ENCODE results near the gene OGDH. TPM values are rescaled to one million over a fixed set of nuclear protein-coding genes. Genes with fewer than 3 reads are reported as not detected.

The OGDH gene
- total RNA-seq, 2 experiments from 2014 or later = 103 to 105 TPM

DNA sequence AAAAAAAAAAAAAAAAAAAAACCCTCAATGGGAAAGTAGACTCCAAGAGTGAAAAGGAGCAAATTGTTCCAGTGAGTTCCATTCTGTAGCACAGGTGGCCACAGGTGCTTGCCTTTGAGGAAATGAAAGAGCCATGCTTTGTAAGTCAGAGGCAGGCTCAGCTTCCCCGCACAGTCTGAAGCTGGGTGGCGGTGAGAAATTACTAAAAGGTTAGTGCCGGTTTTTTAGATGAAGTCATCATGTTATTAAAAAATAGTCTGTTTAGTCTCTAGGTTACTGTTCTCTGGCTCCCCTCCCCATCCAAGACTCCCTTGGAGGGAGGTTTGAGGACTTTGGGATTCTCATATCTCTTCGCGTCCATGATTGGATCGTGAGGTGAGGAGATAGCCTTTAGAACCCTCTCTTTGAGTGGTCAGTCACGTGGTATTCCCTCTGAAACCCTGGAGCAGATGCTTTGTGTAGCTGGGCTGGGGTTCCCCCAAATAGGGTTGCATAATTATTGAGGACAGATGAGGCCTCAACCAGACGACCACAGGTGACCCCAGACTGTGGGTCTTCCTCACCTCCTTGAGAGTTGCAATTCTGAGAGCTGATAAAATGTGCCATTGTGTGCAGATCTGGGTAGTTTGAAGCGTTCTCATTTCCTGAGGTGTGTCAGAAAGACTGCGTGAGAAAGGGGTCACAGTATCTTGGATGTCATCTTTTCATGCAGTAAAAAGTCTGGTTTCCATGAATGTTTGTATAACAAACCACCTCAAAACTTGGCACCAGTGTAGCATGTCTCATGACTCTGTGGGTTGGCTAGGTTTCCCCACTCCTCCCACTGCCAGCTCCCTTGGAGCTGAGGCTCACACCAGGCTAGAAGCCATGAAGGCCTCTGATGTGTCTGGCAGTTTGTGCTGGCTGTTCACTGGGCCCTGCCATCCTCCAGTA, 27.1 kb downstream of the OGDH start:
- ChIA-PET CTCF (interaction anchor here (1.1 to 2.3 kb wide), 3 partner anchors 9 to 16 kb away, joined by 3 to 10 read pairs (median 7); no protein-coding TSS in a partner anchor), POLR2A (interaction anchor here (0.6 to 5.2 kb wide), 10 partner anchors 9 to 711 kb away, joined by 3 to 43 read pairs (median 10); partner anchors contain the start of genes H2AZ2, OGDH, PPIA and TMED4)
- Mint-ChIP-seq H3K27me3 (no peaks in the 10 kb centered on the region), H3K4me1 (ENCODE audit: low read depth) (peaks cover 97% of the 10 kb centered on the region), H3K27ac (peak overlapping the region; percentile 96), H3K4me3 (peak overlapping the region; percentile 53), H3K36me3 (peaks cover 29% of the 10 kb centered on the region), H3K9me3 (no peaks in the 10 kb centered on the region)
- DNase-seq = peak; percentile 84
- intact Hi-C loops (cut with micrococcal nuclease) = loop anchor here (1.0 to 10.0 kb wide), 5 partner anchors 9 to 391 kb away; partner anchors contain the start of genes MYO1G and OGDH

- Mint-ChIP-seq H3K4me3 (no peak overlapping the region), H3K27me3 (no peaks in the 10 kb centered on the region), H3K36me3 (peaks cover 24% of the 10 kb centered on the region), H3K9me3 (no peaks in the 10 kb centered on the region), H3K4me1 (ENCODE audit: low read depth) (peaks cover 99% of the 10 kb centered on the region), H3K27ac (peak overlapping the region; percentile 96)
- intact Hi-C loops (cut with micrococcal nuclease) = loop anchor here (5.0 to 10.0 kb wide), 2 partner anchors 343 to 390 kb away; partner anchors contain the start of gene MYO1G
- POLR2A ChIA-PET = interaction anchor here (0.6 to 5.2 kb wide), 8 partner anchors 10 to 711 kb away, joined by 3 to 43 read pairs (median 14); partner anchors contain the start of genes H2AZ2, OGDH, PPIA and TMED4
- DNase-seq = no peak
- CTCF ChIA-PET = interaction anchor here (1.1 to 2.3 kb wide), 3 partner anchors 10 to 17 kb away, joined by 3 to 10 read pairs (median 7); no protein-coding TSS in a partner anchor
Measured at GRCh38 chr7:44634187-44634838, 27.9 kb downstream of the OGDH start.

DNA sequence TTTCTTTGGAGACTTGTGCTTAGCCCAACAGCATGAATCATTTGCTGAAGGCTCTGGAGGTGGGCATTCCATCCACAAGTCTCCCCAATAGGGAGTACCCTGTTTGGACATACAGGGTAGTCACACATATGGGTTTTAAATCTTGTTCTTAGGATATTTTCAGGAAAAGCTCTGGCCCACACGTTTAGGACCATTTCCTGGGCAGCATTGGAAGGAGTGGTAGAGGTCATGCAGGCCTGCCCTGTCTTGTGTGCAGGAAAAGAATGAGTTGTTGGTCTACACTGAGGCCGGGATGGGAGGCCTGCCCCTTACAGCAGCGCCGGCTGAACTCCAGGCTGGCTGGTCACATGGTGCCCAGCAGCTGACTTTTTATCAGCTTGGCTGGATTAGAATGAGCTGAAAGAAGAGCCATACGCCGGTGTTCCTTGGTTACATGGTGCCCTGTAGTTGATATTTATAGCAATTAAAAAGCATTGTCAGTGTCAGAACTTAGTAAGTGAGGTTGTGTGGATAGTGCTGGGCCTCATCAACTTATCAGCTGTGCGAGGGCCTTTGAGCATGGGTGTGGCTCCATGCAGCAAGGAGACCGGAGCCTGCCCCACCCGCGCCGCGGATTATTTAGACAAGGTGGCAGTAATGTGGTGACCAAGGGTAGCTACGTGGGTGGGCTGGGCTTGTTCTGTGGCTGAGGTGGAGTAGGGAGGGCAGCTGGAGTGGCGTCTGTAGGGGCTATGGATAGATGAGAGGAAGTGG, 28.6 kb downstream of the OGDH start:
- CTCF ChIA-PET = interaction anchor here (2.3 kb wide), 1 partner anchor 10 kb away, joined by 10 read pairs; no protein-coding TSS in a partner anchor
- Mint-ChIP-seq H3K4me3 (no peak overlapping the region), H3K9me3 (no peaks in the 10 kb centered on the region), H3K4me1 (ENCODE audit: low read depth) (peaks cover 98% of the 10 kb centered on the region), H3K27ac (peak overlapping the region; percentile 96), H3K27me3 (no peaks in the 10 kb centered on the region), H3K36me3 (peaks cover 19% of the 10 kb centered on the region)
- DNase-seq = peak; percentile 33
- intact Hi-C loops (cut with micrococcal nuclease) = loop anchor here (5.0 to 10.0 kb wide), 2 partner anchors 342 to 390 kb away; partner anchors contain the start of gene MYO1G
- POLR2A ChIA-PET = interaction anchor here (0.9 to 5.2 kb wide), 8 partner anchors 11 to 214 kb away, joined by 3 to 43 read pairs (median 10); partner anchors contain the start of genes DDX56, H2AZ2, OGDH and PPIA

DNA sequence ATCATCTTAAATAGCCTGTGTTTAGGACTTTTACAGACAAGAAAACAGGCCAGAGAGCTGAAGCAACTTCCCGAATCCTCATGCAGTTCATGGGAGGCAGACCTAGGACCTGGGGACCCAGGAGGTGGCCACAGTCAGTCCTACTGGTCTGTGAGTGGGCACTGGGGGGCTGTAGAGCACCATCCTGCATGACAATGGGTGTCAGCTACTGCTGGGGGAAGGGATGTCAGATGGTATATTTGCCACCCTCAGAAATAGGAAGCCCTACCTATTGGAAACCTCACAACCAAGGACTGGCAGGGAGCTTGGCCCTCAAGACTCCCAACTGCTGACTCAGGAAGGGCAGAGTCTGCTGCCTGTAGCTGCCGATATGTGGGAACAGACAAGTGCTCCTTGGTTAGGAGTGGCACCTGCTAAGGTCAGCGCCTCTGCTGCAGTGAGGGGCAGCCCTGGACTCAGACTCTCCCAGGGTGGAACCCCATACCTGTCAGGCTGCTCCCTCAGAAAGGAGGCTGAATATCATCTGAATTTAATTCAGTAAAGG, 29.7 kb downstream of the OGDH start:
- H3K4me3 Mint-ChIP-seq = no peak overlapping the region
- no peak for DNase-seq
- ChIA-PET CTCF (interaction anchor here (0.9 to 1.2 kb wide), 3 partner anchors 11 to 221 kb away, joined by 3 to 4 read pairs (median 4); no protein-coding TSS in a partner anchor), POLR2A (interaction anchor here (0.9 to 4.9 kb wide), 7 partner anchors 12 to 249 kb away, joined by 3 to 60 read pairs (median 4); partner anchors contain the start of genes DDX56, OGDH, PURB and TMED4)
- peaks cover 11% of the 10 kb centered on the region for H3K36me3 Mint-ChIP-seq
- H3K9me3 Mint-ChIP-seq = no peaks in the 10 kb centered on the region
- no peaks in the 10 kb centered on the region for H3K27me3 Mint-ChIP-seq
- peak overlapping the region; percentile 54 for H3K27ac Mint-ChIP-seq
- peaks cover 94% of the 10 kb centered on the region for H3K4me1 Mint-ChIP-seq (ENCODE audit: low read depth)
- intact Hi-C loops (cut with micrococcal nuclease) = loop anchor here (10.0 kb wide), 1 partner anchor 389 kb away; no protein-coding TSS in a partner anchor

DNA sequence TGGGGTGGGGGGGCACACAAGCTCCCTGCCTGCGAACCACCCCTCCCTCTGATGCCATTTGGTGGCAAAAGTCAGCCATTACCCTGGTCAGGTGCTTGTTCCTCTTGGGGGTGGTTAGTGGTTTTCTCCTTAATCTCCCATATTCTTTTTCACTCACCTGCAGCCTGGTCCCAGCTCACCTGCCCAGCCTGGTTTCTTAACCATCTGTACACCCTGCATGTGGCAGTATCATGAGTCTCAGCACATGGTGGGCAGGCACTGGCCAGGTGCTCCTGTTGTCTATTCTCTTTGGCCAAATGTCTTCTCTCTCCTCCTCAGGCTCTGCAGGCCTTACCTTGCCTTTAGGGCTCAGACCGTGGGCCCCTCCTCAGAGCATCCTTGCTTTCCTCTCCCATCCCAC, 30.5 kb downstream of the OGDH start:
- CTCF ChIA-PET = interaction anchor here (0.6 to 2.7 kb wide), 6 partner anchors 12 to 220 kb away, joined by 3 to 11 read pairs (median 4); no protein-coding TSS in a partner anchor
- H3K4me3 Mint-ChIP-seq = no peak overlapping the region
- no peak for DNase-seq

DNA sequence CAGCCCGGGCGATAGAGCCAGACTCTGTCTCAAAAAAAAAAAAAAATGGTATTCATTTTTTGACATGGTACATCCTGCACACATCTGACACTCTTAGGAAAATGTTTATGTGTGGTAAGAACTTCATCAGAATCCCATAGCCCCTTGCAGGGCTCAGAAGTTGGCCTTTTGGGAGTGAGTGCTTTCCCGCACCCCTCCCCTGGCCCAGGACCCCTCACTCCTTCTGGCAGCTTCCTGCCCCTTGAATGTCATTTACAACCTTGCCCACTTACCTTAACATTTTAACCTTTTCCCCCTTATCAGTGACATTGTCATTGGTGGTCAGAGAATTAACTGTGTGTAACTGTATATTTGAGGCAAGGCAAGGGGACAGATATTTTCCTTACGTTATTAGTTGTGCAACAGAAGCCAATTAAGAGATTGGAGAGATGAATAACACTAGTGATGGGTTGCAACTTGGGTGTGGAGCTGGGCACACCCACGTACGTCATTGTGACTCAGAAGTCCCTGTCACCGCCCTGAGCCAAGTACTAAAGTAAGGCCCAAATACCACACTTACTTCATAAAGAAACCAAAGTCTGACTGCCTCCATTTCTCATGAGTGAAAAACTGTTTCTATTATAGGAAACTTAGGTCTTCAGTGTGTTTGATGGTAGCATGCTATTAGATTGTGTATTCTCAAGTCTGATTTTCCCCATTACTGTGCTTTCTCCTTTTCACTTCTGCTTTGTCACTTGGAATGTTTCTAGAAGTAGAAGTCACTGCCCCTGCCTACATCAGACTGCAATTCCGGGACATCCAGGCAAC, 31.6 kb downstream of the OGDH start:
- Mint-ChIP-seq H3K27me3 (no peaks in the 10 kb centered on the region), H3K4me3 (peak overlapping the region; percentile 67), H3K27ac (peak overlapping the region; percentile 100), H3K36me3 (peaks cover 10% of the 10 kb centered on the region), H3K9me3 (no peaks in the 10 kb centered on the region), H3K4me1 (ENCODE audit: low read depth) (peaks cover 86% of the 10 kb centered on the region)
- ChIA-PET CTCF (interaction anchor here (0.7 to 3.1 kb wide), 9 partner anchors 8 to 219 kb away, joined by 3 to 11 read pairs (median 4); partner anchors contain the start of gene OGDH), POLR2A (interaction anchor here (1.0 to 4.9 kb wide), 16 partner anchors 9 to 343 kb away, joined by 3 to 60 read pairs (median 8); partner anchors contain the start of genes DDX56, H2AZ2, OGDH and PURB)
- intact Hi-C loops (cut with micrococcal nuclease) = loop anchor here (1.0 to 10.0 kb wide), 10 partner anchors 14 to 387 kb away; partner anchors contain the start of genes H2AZ2, OGDH, PPIA and TMED4
- DNase-seq = peak; percentile 91

More for the DNA sequence above, 30.5 kb downstream of the OGDH start:
- Mint-ChIP-seq H3K27me3 (no peaks in the 10 kb centered on the region), H3K9me3 (no peaks in the 10 kb centered on the region), H3K4me1 (ENCODE audit: low read depth) (peaks cover 92% of the 10 kb centered on the region), H3K36me3 (peaks cover 10% of the 10 kb centered on the region), H3K27ac (peak overlapping the region; percentile 100)
- intact Hi-C loops (cut with micrococcal nuclease) = loop anchor here (10.0 kb wide), 1 partner anchor 388 kb away; no protein-coding TSS in a partner anchor
- POLR2A ChIA-PET = interaction anchor here (0.9 to 4.9 kb wide), 8 partner anchors 8 to 248 kb away, joined by 3 to 60 read pairs (median 10); partner anchors contain the start of genes DDX56, OGDH, PURB and TMED4

DNA sequence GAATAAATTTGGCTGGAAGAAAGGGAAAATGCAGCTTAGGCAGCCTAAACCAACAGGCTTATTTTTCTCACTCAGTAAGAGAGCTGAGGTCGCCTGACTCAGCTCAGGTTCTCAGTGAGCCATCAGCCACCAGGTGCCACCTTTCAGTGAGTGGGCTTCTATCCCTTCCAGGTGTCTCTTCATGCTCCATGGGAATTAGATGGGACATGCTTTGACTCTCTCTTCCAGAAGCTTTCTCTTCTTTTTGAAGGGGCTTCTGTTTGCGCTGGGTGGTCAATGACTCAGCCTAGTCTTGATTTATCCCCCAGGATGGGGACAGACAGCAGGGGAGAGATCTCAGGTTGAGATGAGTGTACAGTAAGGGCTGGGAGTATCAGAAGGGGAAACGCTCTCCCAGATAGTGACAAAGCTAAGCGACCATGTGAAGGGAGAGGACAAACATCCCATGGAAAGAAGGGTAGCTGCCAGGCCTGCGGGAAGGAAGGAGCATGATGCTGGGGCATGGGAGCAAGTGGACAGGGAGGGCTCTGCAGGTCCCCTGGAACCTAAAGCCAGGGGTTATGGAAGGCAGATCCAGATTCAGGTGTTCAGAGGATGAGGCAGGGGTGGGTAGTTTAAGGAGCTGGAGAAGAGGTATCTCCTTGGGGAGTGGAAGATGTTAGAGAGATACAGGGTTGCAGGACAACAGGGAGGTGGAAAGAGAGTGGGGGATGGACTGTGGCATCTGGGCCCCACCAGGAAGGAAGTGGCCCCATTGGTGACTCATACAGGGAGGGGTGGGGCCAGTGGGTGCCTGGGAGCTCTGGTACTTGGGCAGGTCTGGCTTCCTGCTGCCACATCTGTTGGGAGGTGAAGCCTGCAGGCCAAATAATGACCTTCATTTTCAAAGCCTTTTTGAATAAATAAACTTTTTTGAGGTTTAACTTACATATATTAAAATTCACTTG, 32.5 kb downstream of the OGDH start:
- no peaks in the 10 kb centered on the region for H3K27me3 Mint-ChIP-seq
- intact Hi-C loops (cut with micrococcal nuclease) = loop anchor here (1.0 to 10.0 kb wide), 10 partner anchors 15 to 386 kb away; partner anchors contain the start of genes H2AZ2, OGDH, PPIA and TMED4
- peak overlapping the region; percentile 67 for H3K4me3 Mint-ChIP-seq
- peak overlapping the region; percentile 100 for H3K27ac Mint-ChIP-seq
- peak; percentile 93 for DNase-seq
- peaks cover 9% of the 10 kb centered on the region for H3K36me3 Mint-ChIP-seq
- POLR2A ChIA-PET = interaction anchor here (0.5 to 4.9 kb wide), 24 partner anchors 8 to 344 kb away, joined by 3 to 60 read pairs (median 6); partner anchors contain the start of genes DDX56, H2AZ2, OGDH and PURB
- peaks cover 80% of the 10 kb centered on the region for H3K4me1 Mint-ChIP-seq (ENCODE audit: low read depth)
- no peaks in the 10 kb centered on the region for H3K9me3 Mint-ChIP-seq
- CTCF ChIA-PET = interaction anchor here (0.7 to 3.1 kb wide), 10 partner anchors 9 to 218 kb away, joined by 3 to 11 read pairs (median 4); partner anchors contain the start of gene OGDH

- POLR2A ChIA-PET = interaction anchor here (0.6 to 4.9 kb wide), 19 partner anchors 9 to 343 kb away, joined by 3 to 60 read pairs (median 5); partner anchors contain the start of genes DDX56, H2AZ2, OGDH and PURB
- no peaks in the 10 kb centered on the region for H3K27me3 Mint-ChIP-seq
- H3K4me3 Mint-ChIP-seq = peak overlapping the region; percentile 67
- peaks cover 74% of the 10 kb centered on the region for H3K4me1 Mint-ChIP-seq (ENCODE audit: low read depth)
- intact Hi-C loops (cut with micrococcal nuclease) = loop anchor here (10.0 kb wide), 1 partner anchor 385 kb away; no protein-coding TSS in a partner anchor
- H3K27ac Mint-ChIP-seq = peak overlapping the region; percentile 100
- DNase-seq = peak; percentile 24
- peaks cover 9% of the 10 kb centered on the region for H3K36me3 Mint-ChIP-seq
- H3K9me3 Mint-ChIP-seq = no peaks in the 10 kb centered on the region
- CTCF ChIA-PET = interaction anchor here (1.1 to 3.1 kb wide), 6 partner anchors 14 to 171 kb away, joined by 3 to 11 read pairs (median 7); partner anchors contain the start of gene OGDH
Measured at GRCh38 chr7:44639671-44640321, 33.4 kb downstream of the OGDH start.
